ENCODE results near the gene HS3ST3B1. TPM values are rescaled to one million over a fixed set of nuclear protein-coding genes. Genes with fewer than 3 reads are reported as not detected.

HS3ST3B1 gene
- total RNA-seq, 4 donors from 2014 or later, result 0.10 to 4.0 (median 0.82) TPM

- ATAC-seq (no peak), DNase-seq (no peak)
- Histone ChIP-seq H3K36me3 (no peaks in the 10 kb centered on the region), H3K9me3 (no peaks in the 10 kb centered on the region), H3K4me3 (no peak overlapping the region), H3K27me3 (peaks cover 12 to 36% (median 34%) of the 10 kb centered on the region in 3 donors), H3K4me1 (peaks cover 9 to 15% of the 10 kb centered on the region in 2 donors), H3K27ac (no peak overlapping the region)
- intact Hi-C loops (cut with DNase I; ENCODE audit: low total_unique reads) (no loop called here), in situ Hi-C loops (cut with MboI; ENCODE audit: low sequenced_read_pairs in 4 of 4) (loop anchor here in 2 of 4 donors (10.0 to 25.0 kb wide), 3 partner anchors 716 to 974 kb away; no protein-coding TSS in a partner anchor)
- no peak for TF ChIP-seq CTCF (IDR thresholded peaks at IDR 0.05 in 4 of 5, conservative IDR thresholded peaks at IDR 0.05 in 1 of 5)
- no peak for TF ChIP-seq POLR2A (IDR thresholded peaks at IDR 0.05)
Observed at GRCh38 chr17:14311186-14311705, 10.4 kb downstream of the HS3ST3B1 start.

- Histone ChIP-seq H3K27ac (no peak overlapping the region), H3K36me3 (no peaks in the 10 kb centered on the region), H3K4me3 (no peak overlapping the region), H3K4me1 (peaks cover 9 to 15% of the 10 kb centered on the region in 2 donors), H3K27me3 (peaks cover 12 to 28% (median 28%) of the 10 kb centered on the region in 3 donors), H3K9me3 (no peaks in the 10 kb centered on the region)
- TF ChIP-seq CTCF (IDR thresholded peaks at IDR 0.05 in 4 of 5, conservative IDR thresholded peaks at IDR 0.05 in 1 of 5), result no peak
- no peak for TF ChIP-seq POLR2A (IDR thresholded peaks at IDR 0.05)
- in situ Hi-C loops (cut with MboI; ENCODE audit: low sequenced_read_pairs in 4 of 4), result loop anchor here in 2 of 4 donors (10.0 to 25.0 kb wide), 3 partner anchors 717 to 975 kb away; no protein-coding TSS in a partner anchor
- ATAC-seq (no peak), DNase-seq (no peak)
- intact Hi-C loops (cut with DNase I; ENCODE audit: low total_unique reads), result no loop called here
Observed at GRCh38 chr17:14311981-14312380, 11.1 kb downstream of the HS3ST3B1 start.

- in situ Hi-C loops (cut with MboI; ENCODE audit: low sequenced_read_pairs in 4 of 4), result loop anchor here in 2 of 4 donors (10.0 to 25.0 kb wide), 3 partner anchors 718 to 975 kb away; no protein-coding TSS in a partner anchor
- no peaks in the 10 kb centered on the region for H3K9me3 ChIP-seq
Observed at GRCh38 chr17:14312522-14312921, 11.6 kb downstream of the HS3ST3B1 start.

GRCh38 chr17:14316126-14316832 lies 15.4 kb downstream of the HS3ST3B1 start:
- in situ Hi-C loops (cut with MboI; ENCODE audit: low sequenced_read_pairs in 4 of 4), result loop anchor here in 2 of 4 donors (10.0 to 25.0 kb wide), 3 partner anchors 721 to 979 kb away; no protein-coding TSS in a partner anchor
- no peak for ATAC-seq

More at GRCh38 chr17:14312522-14312921, 11.6 kb downstream of the HS3ST3B1 start:
- no peak for DNase-seq
- Histone ChIP-seq H3K36me3 (no peaks in the 10 kb centered on the region), H3K4me3 (no peak overlapping the region), H3K27me3 (peaks cover 9 to 23% (median 23%) of the 10 kb centered on the region in 3 donors), H3K4me1 (peaks cover 9 to 15% of the 10 kb centered on the region in 2 donors), H3K27ac (no peak overlapping the region)
- ATAC-seq, result no peak
- TF ChIP-seq CTCF (IDR thresholded peaks at IDR 0.05 in 4 of 5, conservative IDR thresholded peaks at IDR 0.05 in 1 of 5), result no peak
- TF ChIP-seq POLR2A (IDR thresholded peaks at IDR 0.05), result no peak
- intact Hi-C loops (cut with DNase I; ENCODE audit: low total_unique reads), result no loop called here

More at GRCh38 chr17:14316126-14316832, 15.4 kb downstream of the HS3ST3B1 start:
- no peaks in the 10 kb centered on the region for H3K9me3 ChIP-seq
- peaks cover 0 to 14% (median 6%) of the 10 kb centered on the region in 3 donors for H3K27me3 ChIP-seq
- H3K36me3 ChIP-seq, result no peaks in the 10 kb centered on the region
- TF ChIP-seq POLR2A (IDR thresholded peaks at IDR 0.05), result no peak
- TF ChIP-seq CTCF (IDR thresholded peaks at IDR 0.05 in 4 of 5, conservative IDR thresholded peaks at IDR 0.05 in 1 of 5), result no peak
- H3K4me1 ChIP-seq, result no peaks in the 10 kb centered on the region
- intact Hi-C loops (cut with DNase I; ENCODE audit: low total_unique reads), result no loop called here
- H3K4me3 ChIP-seq, result no peak overlapping the region
- DNase-seq, result no peak
- H3K27ac ChIP-seq, result no peak overlapping the region
